HuH-7 (cell line): ENCODE data around the gene TBC1D21.
"Not testable (repeated sequence)": the region's sequence is repeated elsewhere in the genome, so short reads cannot be mapped to it uniquely, and the experiment has no call there.

Source experiments
- DNase-seq: peaks from one replicate; pipeline ENCODE4 v3.0.0; 2011; ENCODE audit warnings: low spot score

Gene TBC1D21

DNA sequence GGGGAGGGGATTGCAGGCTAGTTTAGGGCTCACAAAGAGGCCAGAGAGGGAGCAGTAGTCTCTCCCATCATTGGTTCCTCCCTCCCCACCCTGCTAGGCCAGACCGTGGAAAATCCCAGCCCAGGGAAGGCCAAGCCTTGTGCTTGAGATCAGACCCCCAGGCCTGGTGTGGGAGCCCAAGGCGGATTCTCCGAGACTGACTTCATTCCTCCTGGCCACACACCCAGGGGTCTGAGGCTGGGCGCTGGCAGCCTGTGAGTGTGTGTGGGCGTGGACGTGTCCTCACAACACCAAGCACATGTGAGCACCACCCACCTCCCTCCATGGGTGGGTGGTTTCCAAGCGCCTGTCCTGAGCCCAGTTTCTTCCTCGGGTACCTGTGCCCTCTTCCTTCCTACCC lies 57.0 kb downstream of the TBC1D21 start:
- DNase-seq, result no peak

DNA sequence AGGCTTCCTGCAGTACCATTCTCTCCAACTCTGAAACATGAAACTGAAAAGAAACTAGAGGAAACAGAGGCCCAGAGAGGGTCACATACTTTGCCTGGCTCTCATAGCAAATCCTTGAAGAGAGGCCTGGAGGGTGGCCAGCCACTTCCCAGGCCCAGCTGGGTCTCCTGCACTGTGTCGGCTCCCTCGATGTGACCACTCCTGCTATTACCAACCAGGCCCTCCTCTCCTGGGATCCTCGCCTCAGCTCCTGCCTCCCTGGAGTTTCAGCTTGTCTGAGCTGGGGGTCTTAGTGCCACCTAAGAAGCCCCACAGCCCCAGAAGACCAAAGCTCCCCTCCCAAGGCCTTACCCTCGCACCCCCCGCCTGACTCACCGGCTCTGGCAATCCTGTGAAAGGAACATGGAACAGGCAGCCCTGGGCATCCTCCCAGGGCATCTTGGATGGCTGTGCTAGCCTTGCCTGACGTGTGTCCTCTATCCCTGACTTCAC lies 57.5 kb downstream of the TBC1D21 start:
- DNase-seq, result no peak

DNA sequence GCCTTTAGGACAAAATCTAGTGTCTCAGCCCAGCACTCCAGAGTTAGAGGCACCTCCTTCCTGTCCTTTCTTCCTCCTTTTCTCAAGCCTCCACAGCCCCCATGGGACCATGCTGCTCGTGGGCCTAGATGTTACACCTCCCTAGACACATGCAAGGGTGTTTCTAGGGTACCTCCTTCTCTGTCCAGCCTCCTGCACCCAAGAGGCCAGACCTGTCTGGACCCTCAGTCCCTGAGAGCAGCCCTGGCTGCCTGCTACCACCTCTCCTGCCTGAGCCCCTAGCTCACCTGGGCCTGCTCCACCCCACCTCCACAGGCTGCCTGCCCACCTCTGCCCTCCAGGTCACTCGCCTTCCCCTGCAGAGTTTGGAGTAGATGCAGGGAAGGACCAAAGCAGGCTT lies 58.1 kb downstream of the TBC1D21 start:
- no peak for DNase-seq

DNA sequence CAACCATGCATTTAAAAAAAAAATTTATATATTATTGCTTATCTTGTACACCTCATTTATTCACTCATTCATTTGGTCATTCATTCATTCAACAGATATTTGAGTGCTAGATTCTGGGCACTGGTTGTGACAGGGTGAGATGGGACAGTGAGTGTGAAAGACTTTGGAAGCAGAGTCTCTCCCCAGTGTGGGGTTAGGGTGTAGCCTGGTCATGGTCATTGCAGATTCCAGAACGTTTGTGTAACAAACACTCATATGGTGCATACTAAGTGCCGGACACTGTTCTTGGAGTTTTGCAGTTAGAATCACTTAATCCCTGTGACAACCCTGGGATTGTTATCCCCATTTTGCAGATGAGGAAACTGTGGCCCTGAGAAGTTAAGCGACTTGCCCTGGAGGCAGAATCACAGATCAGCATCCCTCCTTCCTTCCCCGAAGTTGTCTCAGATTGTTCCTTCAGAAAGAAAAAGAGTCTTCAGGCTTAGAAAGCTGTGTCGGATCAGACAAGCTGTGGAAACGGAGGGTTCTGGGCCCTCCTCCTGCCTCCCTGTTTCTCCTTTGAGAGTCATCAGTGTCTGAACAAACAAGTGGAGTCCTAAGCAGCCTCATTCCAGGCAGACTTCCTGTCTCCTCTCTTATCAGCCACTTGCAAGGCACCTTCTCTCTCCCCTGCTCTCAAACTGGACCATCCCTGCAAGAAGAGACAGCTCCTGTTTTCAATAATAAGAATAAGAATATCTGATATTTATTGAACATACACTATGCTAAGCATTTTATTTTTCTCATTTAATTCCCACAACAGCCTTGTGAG lies 59.2 kb downstream of the TBC1D21 start:
- no peak for DNase-seq

DNA sequence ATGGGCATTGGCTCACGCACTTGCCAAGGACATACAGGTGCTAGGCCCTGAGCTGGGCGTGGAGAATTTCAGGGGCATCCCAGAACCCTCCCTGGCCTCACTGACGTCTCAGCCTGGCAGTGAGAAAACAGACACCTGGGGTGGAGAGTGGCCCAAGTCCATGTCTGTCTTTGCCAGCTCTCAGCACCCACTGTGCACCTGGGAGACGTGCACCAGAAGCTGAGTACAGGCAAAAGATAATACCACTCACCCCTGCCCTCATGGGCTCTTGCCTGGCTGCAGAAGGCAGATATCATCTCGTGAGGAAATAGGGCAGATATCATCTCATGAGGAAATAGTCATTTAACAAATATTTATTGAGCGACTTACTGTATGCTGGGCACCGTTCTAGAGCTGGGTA lies 60.9 kb downstream of the TBC1D21 start:
- DNase-seq, result no peak

DNA sequence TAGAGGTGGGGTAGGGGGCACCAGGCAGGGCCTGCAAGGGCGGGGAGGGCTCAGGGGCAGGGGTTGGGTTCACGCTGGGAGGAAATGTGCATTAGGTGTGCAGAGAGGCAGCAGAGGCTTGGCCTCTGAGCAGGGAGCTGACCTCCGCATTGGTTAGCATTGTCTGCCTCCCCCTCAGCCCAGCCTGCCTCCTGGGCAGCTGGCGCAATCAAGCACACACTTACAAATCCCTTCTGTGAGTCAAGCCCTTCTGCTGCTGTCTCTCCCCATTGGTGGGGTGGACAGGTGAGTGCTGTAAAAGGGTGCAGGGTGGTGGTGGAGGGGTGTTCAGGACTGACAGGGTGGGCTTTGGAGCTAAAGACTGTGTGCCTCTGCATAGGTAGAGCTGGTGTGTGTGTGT lies 62.2 kb downstream of the TBC1D21 start:
- no peak for DNase-seq

DNA sequence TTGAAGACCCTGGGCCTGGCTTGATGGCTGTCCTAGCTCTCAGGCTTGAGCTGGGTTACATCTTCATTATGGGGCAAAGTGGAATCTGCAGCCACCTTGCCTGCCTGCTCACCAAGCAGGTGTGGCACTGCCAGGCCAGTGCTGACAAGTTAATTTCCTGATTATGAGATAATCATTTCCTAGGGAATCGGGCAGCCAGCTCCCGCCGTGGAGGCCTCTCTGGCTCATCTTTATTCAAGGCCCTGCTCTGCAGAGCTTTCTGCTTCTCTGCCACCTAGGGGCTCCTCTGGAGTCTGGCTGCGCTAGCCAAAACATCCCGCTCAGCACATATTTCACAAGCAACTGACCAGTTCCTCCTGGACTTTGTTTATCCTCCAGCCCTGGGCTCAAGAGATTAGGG lies 62.8 kb downstream of the TBC1D21 start:
- no peak for DNase-seq

DNA sequence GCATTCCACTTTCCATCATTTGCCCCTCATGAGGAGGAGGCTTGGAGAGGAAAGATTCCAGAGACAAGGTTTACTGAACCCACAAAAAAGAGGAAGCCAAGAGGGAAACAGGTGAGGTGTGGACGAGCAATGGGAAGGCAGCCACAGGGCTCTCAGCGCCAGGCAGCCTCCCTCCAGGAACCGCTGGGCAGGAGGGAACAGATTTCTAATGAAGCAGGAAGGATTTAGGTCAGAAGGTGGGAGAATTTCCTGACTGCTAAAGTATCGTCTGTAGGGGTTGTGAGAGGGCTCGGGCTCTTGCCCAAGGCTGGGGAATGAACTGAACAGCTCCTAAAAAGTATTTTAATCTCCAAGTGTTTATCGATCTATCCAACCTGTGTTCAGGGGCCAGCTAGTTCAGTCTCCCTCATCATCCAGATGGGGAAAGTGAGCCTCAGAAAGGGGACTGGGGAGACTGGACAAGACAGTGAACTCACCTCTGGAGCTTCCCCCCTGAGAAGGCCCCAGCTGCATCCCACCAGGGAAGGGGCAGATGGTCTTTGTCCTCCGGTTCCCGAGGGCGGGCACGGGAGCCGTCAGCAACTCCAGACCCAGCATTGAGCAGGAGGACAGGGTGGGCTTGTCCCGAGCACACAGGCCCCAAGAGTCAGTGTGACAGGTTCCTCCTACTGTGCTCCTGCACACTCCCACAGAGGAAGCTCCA lies 63.4 kb downstream of the TBC1D21 start:
- no peak for DNase-seq

DNA sequence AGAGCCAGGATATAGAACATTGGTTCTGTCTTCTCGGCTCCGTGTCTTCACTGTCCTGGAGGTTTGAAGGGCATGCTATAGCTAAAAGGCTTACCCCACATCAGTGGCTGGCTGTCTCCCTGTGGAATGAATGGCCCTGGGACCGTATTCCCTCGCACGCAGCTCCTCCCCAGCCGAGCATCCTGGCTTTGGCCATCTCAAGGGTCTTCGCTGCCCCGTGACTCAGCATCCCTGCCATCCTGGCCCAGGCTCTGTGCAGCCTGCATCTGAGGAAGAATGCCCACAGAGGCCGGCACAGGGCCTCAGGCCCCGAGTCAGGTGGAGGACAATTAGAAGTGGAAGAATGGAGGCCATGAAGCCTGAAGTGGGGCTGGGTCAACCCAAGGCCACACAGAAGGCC lies 63.9 kb downstream of the TBC1D21 start:
- DNase-seq, result no peak

DNA sequence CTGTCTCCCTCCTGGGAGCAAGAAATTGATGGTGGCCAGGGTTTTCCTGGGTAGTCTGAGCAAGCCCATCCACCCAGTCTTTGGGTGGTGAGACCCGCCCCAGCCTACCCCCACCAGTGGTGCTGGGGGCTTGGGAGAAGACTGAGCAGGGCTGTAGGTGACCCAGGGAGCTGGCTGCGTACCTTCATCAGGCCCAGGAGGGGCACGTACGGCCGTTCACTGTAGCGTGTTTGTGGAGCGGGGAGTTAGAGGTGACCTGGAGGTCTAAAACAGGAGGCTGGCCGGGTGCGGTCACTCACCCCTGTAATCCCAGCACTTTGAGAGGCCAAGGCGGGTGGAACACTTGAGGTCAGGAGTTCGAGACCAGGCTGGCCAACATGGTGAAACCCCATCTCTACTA lies 64.4 kb downstream of the TBC1D21 start:
- no peak for DNase-seq

DNA sequence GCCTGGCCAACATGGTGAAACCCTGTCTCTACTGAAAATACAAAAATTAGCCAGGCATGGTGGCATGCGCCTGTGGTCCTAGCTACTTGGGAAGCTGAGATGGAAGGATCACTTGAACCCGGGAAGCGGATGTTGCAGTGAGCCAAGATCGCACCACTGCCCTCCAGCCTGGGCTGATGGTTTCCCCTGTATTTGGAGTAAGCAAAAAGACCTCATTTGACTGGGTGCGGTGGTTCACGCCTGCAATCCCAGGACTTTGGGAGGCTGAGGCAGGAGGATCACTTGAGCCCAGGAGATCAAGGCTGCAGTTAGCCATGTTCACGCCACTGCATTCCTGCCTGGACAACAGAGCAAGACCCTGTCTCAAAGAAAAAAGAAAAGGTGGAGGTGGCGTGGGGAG lies 65.2 kb downstream of the TBC1D21 start:
- not testable (repeated sequence) for DNase-seq
